Measurements from ENCODE around the gene TBCD.

- TF ChIP-seq, protein P1, sequence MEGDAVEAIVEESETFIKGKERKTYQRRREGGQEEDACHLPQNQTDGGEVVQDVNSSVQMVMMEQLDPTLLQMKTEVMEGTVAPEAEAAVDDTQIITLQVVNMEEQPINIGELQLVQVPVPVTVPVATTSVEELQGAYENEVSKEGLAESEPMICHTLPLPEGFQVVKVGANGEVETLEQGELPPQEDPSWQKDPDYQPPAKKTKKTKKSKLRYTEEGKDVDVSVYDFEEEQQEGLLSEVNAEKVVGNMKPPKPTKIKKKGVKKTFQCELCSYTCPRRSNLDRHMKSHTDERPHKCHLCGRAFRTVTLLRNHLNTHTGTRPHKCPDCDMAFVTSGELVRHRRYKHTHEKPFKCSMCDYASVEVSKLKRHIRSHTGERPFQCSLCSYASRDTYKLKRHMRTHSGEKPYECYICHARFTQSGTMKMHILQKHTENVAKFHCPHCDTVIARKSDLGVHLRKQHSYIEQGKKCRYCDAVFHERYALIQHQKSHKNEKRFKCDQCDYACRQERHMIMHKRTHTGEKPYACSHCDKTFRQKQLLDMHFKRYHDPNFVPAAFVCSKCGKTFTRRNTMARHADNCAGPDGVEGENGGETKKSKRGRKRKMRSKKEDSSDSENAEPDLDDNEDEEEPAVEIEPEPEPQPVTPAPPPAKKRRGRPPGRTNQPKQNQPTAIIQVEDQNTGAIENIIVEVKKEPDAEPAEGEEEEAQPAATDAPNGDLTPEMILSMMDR (IDR thresholded peaks at IDR 0.05; ENCODE audit: insufficient read depth, low read length, poor library complexity, severe bottlenecking), result no peak
- TF ChIP-seq EZH2phosphoT487 (conservative IDR thresholded peaks at IDR 0.05; ENCODE audit: low read length), result no peak
Measured at GRCh38 chr17:82828875-82829487, 77.1 kb downstream of the TBCD start.
